Naive thymus-derived CD4-positive, alpha-beta T cell (primary cell): Measurements from ENCODE around the gene VWA5B1. TPM values are rescaled to one million over a fixed set of nuclear protein-coding genes. Genes with fewer than 3 reads are reported as not detected.

Experiments
- ATAC-seq: fragments of 150-1000 bp; cut with Tn5 transposase; 2 replicates; pipeline ENCODE4 v1.10.0; 2021; ENCODE audit warnings: mild to moderate bottlenecking, moderate library complexity
- CTCF ChIA-PET: fragments of 350-600 bp; sonication (Branson Sonifier 250); formaldehyde crosslinking; loops from one replicate; lab custom pipeline; 2021; ENCODE audit warnings: antibody characterized with exemption; lab: Charles Lee
- POLR2A ChIA-PET: fragments of 350-600 bp; sonication (Branson Sonifier 250); formaldehyde crosslinking; loops from one replicate; lab custom pipeline; 2021; ENCODE audit warnings: antibody characterized with exemption, inconsistent platforms; lab: Charles Lee
- DNase-seq, 9 donors: peaks; one replicate each; pipeline versions ENCODE4 v3.0.0 to v3.0.0-alpha.2; 2020 to 2022; ENCODE audit warnings: mixed read lengths in 1 of 9
- H3K27ac ChIP-seq: one replicate; pipeline ENCODE4 v1.7.0; 2013; ENCODE audit warnings: mild to moderate bottlenecking, low read depth, low read length, moderate library complexity
- H3K27me3 ChIP-seq, 2 donors: one replicate each; pipeline ENCODE4 v1.7.0; 2013; ENCODE audit warnings: low read length in 2 of 2, mild to moderate bottlenecking in 2 of 2, moderate library complexity in 2 of 2; ENCODE audit not compliant: control insufficient read depth in 2 of 2, insufficient read depth in 2 of 2
- H3K36me3 ChIP-seq, 3 experiments: 1 replicate in 2 of 3; 2 replicates in 1 of 3; pipeline ENCODE4 v1.7.0; 2013; ENCODE audit warnings: low read length in 3 of 3, mild to moderate bottlenecking in 3 of 3, moderate library complexity in 1 of 3; ENCODE audit not compliant: insufficient read depth in 3 of 3, control insufficient read depth in 2 of 3
- H3K4me1 ChIP-seq, 2 donors: one replicate each; pipeline ENCODE4 v1.7.0; 2013; ENCODE audit warnings: low read length in 2 of 2, mild to moderate bottlenecking in 2 of 2, moderate library complexity in 1 of 2; ENCODE audit not compliant: control insufficient read depth in 2 of 2, insufficient read depth in 2 of 2
- H3K4me3 ChIP-seq: 2 replicates; pipeline ENCODE4 v1.7.0; 2013; ENCODE audit warnings: mild to moderate bottlenecking, low read length
- H3K9me3 ChIP-seq, 3 experiments: 1 replicate in 2 of 3; 2 replicates in 1 of 3; pipeline ENCODE4 v1.7.0; 2013; ENCODE audit warnings: low read length in 3 of 3; ENCODE audit not compliant: control insufficient read depth in 2 of 3
- H3K27ac Mint-ChIP-seq, 9 donors: one replicate each; pipeline ENCODE4 v1.8.0; 2020 to 2022; ENCODE audit warnings: mixed read lengths in 9 of 9, mild to moderate bottlenecking in 8 of 9, moderate library complexity in 5 of 9, inconsistent platforms in 2 of 9
- H3K27me3 Mint-ChIP-seq, 5 donors: one replicate each; pipeline ENCODE4 v1.8.0; 2021 to 2022; ENCODE audit warnings: mixed read lengths in 5 of 5, mild to moderate bottlenecking in 1 of 5
- H3K36me3 Mint-ChIP-seq, 5 donors: one replicate each; pipeline ENCODE4 v1.8.0; 2020 to 2022; ENCODE audit warnings: mixed read lengths in 5 of 5, mild to moderate bottlenecking in 3 of 5, inconsistent platforms in 1 of 5
- H3K4me1 Mint-ChIP-seq, 7 donors: one replicate each; pipeline ENCODE4 v1.8.0; 2020 to 2022; ENCODE audit warnings: mixed read lengths in 7 of 7, mild to moderate bottlenecking in 3 of 7, inconsistent platforms in 1 of 7
- H3K4me3 Mint-ChIP-seq, 10 donors: one replicate each; pipeline ENCODE4 v1.8.0; 2020 to 2022; ENCODE audit warnings: mild to moderate bottlenecking in 10 of 10, mixed read lengths in 10 of 10, moderate library complexity in 6 of 10, inconsistent platforms in 2 of 10
- H3K9me3 Mint-ChIP-seq, 11 donors: one replicate each; pipeline ENCODE4 v1.8.0; 2020 to 2022; ENCODE audit warnings: mixed read lengths in 11 of 11, mild to moderate bottlenecking in 4 of 11, inconsistent platforms in 1 of 11, moderate library complexity in 1 of 11
- intact Hi-C, 2 donors: fragments of 100-400 bp; cut with micrococcal nuclease; formaldehyde crosslinking; loops; one replicate each; pipeline ENCODE4 v1.15.1; 2023
- polyA plus RNA-seq, 2 donors: library from polyadenylated mRNA; unstranded; fragments of 300-500 nt; fragmentation: Illumina TruSeq; gene quantifications; one replicate each; pipeline ENCODE4 v1.2.3, GENCODE V29; 2021
- total RNA-seq, 6 experiments: library from RNA in 5 of 6; stranded (reverse) in 5 of 6; gene quantifications; 1 replicate in 5 of 6; 2 replicates in 1 of 6; pipeline ENCODE4 v1.2.3 and lab custom pipeline; 2021 to 2026

VWA5B1 gene
- total and polyA plus RNA-seq, 7 experiments from 2014 or later = 0.05 to 0.46 (median 0.08) TPM; not detected in 2

DNA sequence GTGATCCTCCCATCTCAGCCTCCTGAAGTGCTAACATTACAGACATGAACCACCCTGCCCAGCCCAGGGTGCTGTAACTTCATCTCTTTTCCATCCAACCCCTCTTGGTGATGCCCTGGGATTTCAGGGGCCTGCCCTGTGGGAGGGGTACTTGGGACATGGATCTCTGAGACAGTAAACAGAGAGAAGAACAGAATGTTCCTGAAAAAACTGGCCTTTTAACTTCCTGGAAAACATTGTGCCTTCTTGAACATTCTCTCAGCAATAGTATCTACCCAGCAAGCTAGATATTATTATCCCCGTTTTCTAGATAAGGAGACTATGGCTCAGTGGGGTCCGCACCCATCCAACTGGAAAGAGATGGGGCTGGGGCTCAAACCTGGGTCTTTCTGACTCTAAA lies 57.0 kb downstream of the VWA5B1 start:
- Histone ChIP-seq H3K4me1 (peaks cover 0 to 4% of the 10 kb centered on the region in 2 donors), H3K36me3 (no peaks in the 10 kb centered on the region), H3K9me3 (peaks cover 0 to 5% (median 0%) of the 10 kb centered on the region in 3 experiments), H3K27ac (no peak overlapping the region), H3K4me3 (no peak overlapping the region), H3K27me3 (peaks cover 0 to 3% of the 10 kb centered on the region in 2 donors)
- POLR2A ChIA-PET = no interaction called here
- ATAC-seq = no peak
- no peak for DNase-seq
- intact Hi-C loops = no loop called here
- Mint-ChIP-seq H3K27me3 (peaks cover 18 to 25% (median 20%) of the 10 kb centered on the region in 5 donors), H3K4me3 (no peak overlapping the region), H3K4me1 (peaks cover 0 to 7% (median 5%) of the 10 kb centered on the region in 7 donors), H3K27ac (no peak overlapping the region), H3K9me3 (peaks cover 1 to 12% (median 8%) of the 10 kb centered on the region in 11 donors), H3K36me3 (peaks cover 0 to 7% (median 7%) of the 10 kb centered on the region in 5 donors)
- CTCF ChIA-PET = no interaction called here

DNA sequence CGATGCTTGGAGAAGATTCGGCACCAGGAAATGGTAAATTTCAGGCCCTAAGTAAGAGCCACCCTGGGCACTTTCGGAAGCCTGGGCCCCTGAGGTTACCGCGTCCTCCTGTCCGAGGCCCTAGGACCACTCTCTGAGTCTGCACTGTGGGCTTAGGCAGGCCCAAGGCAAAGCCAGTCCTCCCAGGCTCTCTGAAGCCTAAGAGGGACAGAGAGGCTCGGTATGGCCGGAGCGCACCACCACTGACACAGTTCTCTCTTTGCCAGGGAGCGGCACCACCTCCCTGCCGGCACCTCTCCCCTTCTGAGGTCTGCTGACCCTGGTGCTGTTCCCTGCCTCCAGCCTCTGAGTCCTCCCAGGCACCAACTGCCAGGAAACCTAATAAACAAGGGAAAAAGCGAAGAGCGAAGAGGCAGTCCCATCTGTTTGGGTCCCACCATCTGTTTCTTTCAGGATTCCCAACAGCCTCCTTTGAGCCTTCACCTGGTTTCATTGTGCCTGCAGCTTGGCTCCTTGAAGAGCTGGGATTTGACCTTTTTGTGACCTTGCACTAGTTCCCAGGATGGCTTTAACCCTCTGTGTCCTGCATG lies 57.7 kb downstream of the VWA5B1 start:
- no peak overlapping the region for H3K27ac ChIP-seq
- no peaks in the 10 kb centered on the region for H3K27me3 ChIP-seq
- H3K36me3 Mint-ChIP-seq = peaks cover 0 to 7% (median 7%) of the 10 kb centered on the region in 5 donors
- intact Hi-C loops = no loop called here
- peaks cover 18 to 27% (median 23%) of the 10 kb centered on the region in 5 donors for H3K27me3 Mint-ChIP-seq
- ChIA-PET CTCF (no interaction called here), POLR2A (no interaction called here)
- no peak overlapping the region for H3K4me3 ChIP-seq
- H3K4me1 ChIP-seq = no peaks in the 10 kb centered on the region
- no peak overlapping the region for H3K4me3 Mint-ChIP-seq
- H3K9me3 Mint-ChIP-seq = peaks cover 1 to 12% (median 8%) of the 10 kb centered on the region in 11 donors
- ATAC-seq = no peak
- no peaks in the 10 kb centered on the region for H3K36me3 ChIP-seq
- no peak for DNase-seq
- H3K9me3 ChIP-seq = peaks cover 0 to 5% (median 0%) of the 10 kb centered on the region in 3 experiments
- H3K27ac Mint-ChIP-seq = no peak overlapping the region
- H3K4me1 Mint-ChIP-seq = peaks cover 0 to 7% (median 5%) of the 10 kb centered on the region in 7 donors

DNA sequence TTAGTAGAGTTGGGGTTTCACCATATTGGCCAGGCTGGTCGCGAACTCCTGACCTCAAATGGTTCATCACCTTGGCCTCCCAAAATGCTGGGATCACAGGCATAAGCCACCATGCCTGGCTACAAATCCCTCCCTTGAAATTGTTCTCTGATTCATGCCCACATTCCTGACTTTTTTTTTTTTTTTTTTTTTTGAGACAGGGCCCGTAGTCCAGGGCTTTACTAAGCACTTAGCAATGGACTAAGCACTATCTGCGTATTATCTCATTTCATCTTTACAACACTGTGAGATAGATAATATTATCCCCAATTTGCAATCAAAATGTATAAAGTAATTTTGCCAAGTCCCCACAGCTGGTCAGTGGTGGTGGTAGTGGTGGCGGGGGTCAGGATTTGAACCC lies 58.9 kb downstream of the VWA5B1 start:
- Histone ChIP-seq H3K36me3 (no peaks in the 10 kb centered on the region), H3K27ac (no peak overlapping the region), H3K27me3 (no peaks in the 10 kb centered on the region), H3K9me3 (peaks cover 0 to 5% (median 0%) of the 10 kb centered on the region in 3 experiments), H3K4me3 (no peak overlapping the region), H3K4me1 (no peaks in the 10 kb centered on the region)
- Mint-ChIP-seq H3K9me3 (peaks cover 1 to 12% (median 8%) of the 10 kb centered on the region in 11 donors), H3K27ac (no peak overlapping the region), H3K4me1 (no peaks in the 10 kb centered on the region), H3K4me3 (no peak overlapping the region), H3K27me3 (peaks cover 12 to 18% (median 15%) of the 10 kb centered on the region in 5 donors), H3K36me3 (peaks cover 0 to 7% (median 7%) of the 10 kb centered on the region in 5 donors)
- intact Hi-C loops = no loop called here
- DNase-seq (no peak), ATAC-seq (no peak)
- CTCF ChIA-PET = no interaction called here
- POLR2A ChIA-PET = no interaction called here

DNA sequence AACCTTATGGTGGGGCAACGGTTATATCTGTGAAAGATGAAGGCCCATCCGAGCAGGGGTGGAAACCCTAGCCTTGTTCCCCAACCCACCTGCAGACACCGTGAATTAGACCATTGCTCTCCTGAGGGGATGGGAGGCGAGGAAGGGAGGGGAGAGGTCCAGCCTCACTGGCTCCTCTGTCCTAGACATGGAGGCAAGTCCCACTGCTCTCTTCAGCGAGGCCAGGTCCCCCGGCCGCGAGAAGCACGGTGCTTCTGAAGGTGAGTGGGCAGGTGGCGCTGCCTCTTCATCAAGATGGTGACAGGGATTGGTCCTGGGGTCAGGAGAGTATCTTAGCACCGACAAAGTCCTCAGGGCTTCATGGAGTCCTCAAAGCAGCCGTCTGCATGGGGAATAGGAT lies 59.3 kb downstream of the VWA5B1 start:
- Histone ChIP-seq H3K36me3 (no peaks in the 10 kb centered on the region), H3K4me1 (no peaks in the 10 kb centered on the region), H3K4me3 (no peak overlapping the region), H3K27me3 (no peaks in the 10 kb centered on the region), H3K9me3 (peaks cover 0 to 5% (median 0%) of the 10 kb centered on the region in 3 experiments), H3K27ac (no peak overlapping the region)
- POLR2A ChIA-PET = no interaction called here
- H3K9me3 Mint-ChIP-seq = peaks cover 1 to 12% (median 8%) of the 10 kb centered on the region in 11 donors
- H3K4me3 Mint-ChIP-seq = no peak overlapping the region
- ATAC-seq = no peak
- CTCF ChIA-PET = no interaction called here
- peaks cover 0 to 7% (median 7%) of the 10 kb centered on the region in 5 donors for H3K36me3 Mint-ChIP-seq
- peaks cover 12 to 15% (median 13%) of the 10 kb centered on the region in 5 donors for H3K27me3 Mint-ChIP-seq
- no peaks in the 10 kb centered on the region for H3K4me1 Mint-ChIP-seq
- no peak overlapping the region for H3K27ac Mint-ChIP-seq
- intact Hi-C loops = no loop called here
- no peak for DNase-seq

DNA sequence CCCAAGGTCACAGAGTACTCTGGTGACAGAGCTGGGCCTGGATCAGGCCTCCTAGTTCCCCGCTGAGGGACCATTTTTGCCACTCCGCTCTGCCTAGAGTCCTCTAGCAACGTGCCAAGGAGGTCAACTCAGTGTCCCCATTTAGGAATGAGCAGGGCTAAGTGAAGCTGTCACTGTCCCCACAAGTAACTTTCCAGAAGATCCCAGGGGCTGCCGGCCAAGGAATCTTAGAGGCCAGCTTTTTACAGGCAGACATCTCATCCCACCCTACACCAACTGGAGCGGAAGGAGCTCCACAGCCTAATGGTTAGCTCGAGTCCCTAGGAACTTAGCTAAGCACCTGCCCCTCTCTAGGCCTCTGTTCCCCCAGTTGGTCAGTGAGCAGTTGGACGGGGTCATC lies 59.7 kb downstream of the VWA5B1 start:
- Histone ChIP-seq H3K27ac (no peak overlapping the region), H3K4me3 (no peak overlapping the region), H3K36me3 (no peaks in the 10 kb centered on the region), H3K9me3 (peaks cover 0 to 5% (median 0%) of the 10 kb centered on the region in 3 experiments), H3K4me1 (no peaks in the 10 kb centered on the region), H3K27me3 (no peaks in the 10 kb centered on the region)
- ATAC-seq (no peak), DNase-seq (no peak)
- H3K4me3 Mint-ChIP-seq = no peak overlapping the region
- H3K36me3 Mint-ChIP-seq = peaks cover 0 to 7% (median 7%) of the 10 kb centered on the region in 5 donors
- intact Hi-C loops = no loop called here
- no peak overlapping the region for H3K27ac Mint-ChIP-seq
- peaks cover 12 to 15% (median 12%) of the 10 kb centered on the region in 5 donors for H3K27me3 Mint-ChIP-seq
- peaks cover 1 to 12% (median 8%) of the 10 kb centered on the region in 11 donors for H3K9me3 Mint-ChIP-seq
- no peaks in the 10 kb centered on the region for H3K4me1 Mint-ChIP-seq
- CTCF ChIA-PET = no interaction called here
- POLR2A ChIA-PET = no interaction called here

DNA sequence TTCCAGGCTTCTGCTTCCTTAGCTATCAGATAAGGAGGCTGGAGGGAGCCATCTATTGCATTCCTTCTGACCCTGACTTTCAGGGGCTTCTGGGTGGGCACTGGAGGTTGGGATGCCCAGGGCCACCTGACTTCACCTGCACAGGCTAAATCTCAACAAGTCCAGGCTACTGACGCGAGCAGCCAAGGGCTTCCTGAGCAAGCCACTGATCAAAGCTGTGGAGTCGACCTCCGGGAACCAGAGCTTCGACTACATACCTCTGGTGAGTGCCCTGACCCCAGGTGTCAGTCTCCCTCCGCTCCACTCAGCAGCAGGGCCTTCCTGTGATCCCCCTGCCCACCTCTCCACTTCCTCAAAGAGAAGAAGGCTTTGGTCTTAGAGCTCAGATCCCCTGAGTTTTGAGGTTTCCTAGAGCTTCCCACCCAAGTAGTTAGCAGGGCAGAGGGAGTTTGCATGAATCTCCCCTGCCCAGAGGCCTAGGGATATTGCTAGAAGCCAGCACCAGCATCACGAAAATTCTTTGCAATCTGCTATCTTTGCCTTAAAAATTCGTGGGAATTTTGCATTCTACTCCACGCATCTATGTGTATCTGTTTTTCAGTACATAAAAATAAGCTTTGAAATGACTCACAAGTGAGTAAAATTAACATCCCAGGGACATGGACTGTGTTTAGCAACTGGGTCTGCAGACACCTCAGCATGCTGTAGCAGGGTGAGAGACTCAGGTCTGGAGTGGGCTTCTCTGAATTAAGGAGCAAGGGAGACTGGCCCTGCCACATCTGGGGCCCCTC lies 61.4 kb downstream of the VWA5B1 start:
- POLR2A ChIA-PET = interaction anchor here (0.6 kb wide), 1 partner anchor 142 kb away, joined by 3 read pairs; no protein-coding TSS in a partner anchor
- H3K4me3 Mint-ChIP-seq = no peak overlapping the region
- intact Hi-C loops = no loop called here

More for the DNA sequence above, 61.4 kb downstream of the VWA5B1 start:
- H3K9me3 Mint-ChIP-seq = peaks cover 0 to 2% (median 0%) of the 10 kb centered on the region in 11 donors
- H3K27me3 Mint-ChIP-seq = peaks cover 2 to 13% (median 3%) of the 10 kb centered on the region in 5 donors
- Histone ChIP-seq H3K9me3 (no peaks in the 10 kb centered on the region), H3K36me3 (no peaks in the 10 kb centered on the region), H3K27me3 (no peaks in the 10 kb centered on the region), H3K4me1 (no peaks in the 10 kb centered on the region), H3K4me3 (no peak overlapping the region), H3K27ac (no peak overlapping the region)
- H3K4me1 Mint-ChIP-seq = peaks cover 0 to under 1% (median 0%) of the 10 kb centered on the region in 7 donors
- CTCF ChIA-PET = no interaction called here
- peaks cover 0 to 2% (median 0%) of the 10 kb centered on the region in 5 donors for H3K36me3 Mint-ChIP-seq
- ATAC-seq (no peak), DNase-seq (no peak)
- no peak overlapping the region for H3K27ac Mint-ChIP-seq
